Liver (tissue), 3 donors: ENCODE results near the gene ACTRT2.

Source experiments
- EGR1 ChIP-seq, 2 donors: IDR thresholded peaks; 2 replicates each; pipeline ENCODE4 v1.6.1; 2016 to 2018; ENCODE audit warnings: antibody characterized with exemption in 2 of 2, low read depth in 2 of 2
- GABPA ChIP-seq, 2 donors: IDR thresholded peaks in 1 of 2; conservative IDR thresholded peaks in 1 of 2; 2 replicates each; pipeline ENCODE4 v1.6.1; 2016; ENCODE audit warnings: antibody characterized with exemption in 2 of 2, mild to moderate bottlenecking in 1 of 2, moderate library complexity in 1 of 2
- TAF1 ChIP-seq: conservative IDR thresholded peaks from 2 replicates; pipeline ENCODE4 v1.6.1; 2016; ENCODE audit warnings: antibody characterized with exemption, mild to moderate bottlenecking
- TF ChIP-seq, protein P1 (sequence below): fragments of 150-350 bp; IDR thresholded peaks from 2 replicates; pipeline ENCODE4 v1.5.1; 2017; ENCODE audit warnings: improper control_type of control experiment, low read depth, low read length; ENCODE audit not compliant: missing input control
- donor health status: healthy.
- donor health status: healthy.

DNA sequence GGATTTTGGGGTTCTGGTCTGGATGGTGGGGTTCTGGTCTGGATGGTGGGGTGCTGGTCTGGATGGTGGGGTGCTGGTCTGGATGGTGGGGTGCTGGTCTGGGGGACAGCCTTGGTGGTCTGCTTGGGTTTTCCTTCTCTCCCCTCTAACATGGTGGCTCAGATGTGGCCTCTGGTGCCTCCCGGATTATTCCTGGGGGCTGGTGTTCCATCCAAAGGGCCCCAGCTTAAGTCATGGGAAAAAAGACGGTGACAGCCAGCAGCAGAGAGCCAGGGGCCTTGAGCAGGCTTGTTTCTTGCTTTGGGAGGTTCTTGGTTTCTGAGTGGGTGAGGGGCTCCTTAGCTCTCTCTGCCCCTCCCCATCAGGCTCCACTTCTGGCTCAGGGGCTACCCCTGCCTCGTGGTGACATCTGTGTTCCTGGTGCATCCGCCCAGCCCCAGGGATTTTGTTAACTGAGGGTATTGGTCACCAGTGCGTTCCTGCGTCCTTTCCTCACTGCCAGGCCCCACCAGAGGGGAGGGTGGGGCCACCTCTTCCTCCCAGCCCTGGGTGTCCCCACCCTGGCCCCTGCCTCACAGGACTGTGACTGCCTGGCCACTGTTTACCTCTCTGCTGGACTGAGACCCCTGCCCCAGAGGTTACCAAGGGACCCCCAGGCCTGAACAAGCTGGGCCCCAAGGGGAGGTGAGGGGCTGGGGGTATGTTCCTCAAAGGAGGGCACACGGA lies 43.2 kb upstream of the ACTRT2 start:
- TF ChIP-seq, protein P1, sequence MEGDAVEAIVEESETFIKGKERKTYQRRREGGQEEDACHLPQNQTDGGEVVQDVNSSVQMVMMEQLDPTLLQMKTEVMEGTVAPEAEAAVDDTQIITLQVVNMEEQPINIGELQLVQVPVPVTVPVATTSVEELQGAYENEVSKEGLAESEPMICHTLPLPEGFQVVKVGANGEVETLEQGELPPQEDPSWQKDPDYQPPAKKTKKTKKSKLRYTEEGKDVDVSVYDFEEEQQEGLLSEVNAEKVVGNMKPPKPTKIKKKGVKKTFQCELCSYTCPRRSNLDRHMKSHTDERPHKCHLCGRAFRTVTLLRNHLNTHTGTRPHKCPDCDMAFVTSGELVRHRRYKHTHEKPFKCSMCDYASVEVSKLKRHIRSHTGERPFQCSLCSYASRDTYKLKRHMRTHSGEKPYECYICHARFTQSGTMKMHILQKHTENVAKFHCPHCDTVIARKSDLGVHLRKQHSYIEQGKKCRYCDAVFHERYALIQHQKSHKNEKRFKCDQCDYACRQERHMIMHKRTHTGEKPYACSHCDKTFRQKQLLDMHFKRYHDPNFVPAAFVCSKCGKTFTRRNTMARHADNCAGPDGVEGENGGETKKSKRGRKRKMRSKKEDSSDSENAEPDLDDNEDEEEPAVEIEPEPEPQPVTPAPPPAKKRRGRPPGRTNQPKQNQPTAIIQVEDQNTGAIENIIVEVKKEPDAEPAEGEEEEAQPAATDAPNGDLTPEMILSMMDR, result no peak
- TF ChIP-seq EGR1 (IDR thresholded peaks at IDR 0.05; ENCODE audit: low read depth in 2 of 2) (no peak), GABPA (IDR thresholded peaks at IDR 0.05 in 1 of 2, conservative IDR thresholded peaks at IDR 0.05 in 1 of 2) (no peak), TAF1 (no peak)
